Measurements from ENCODE around the gene P3H2. TPM values are rescaled to one million over a fixed set of nuclear protein-coding genes. Genes with fewer than 3 reads are reported as not detected.

The P3H2 gene
- total RNA-seq, 1 experiment from 2014 or later: 0.76 TPM

DNA sequence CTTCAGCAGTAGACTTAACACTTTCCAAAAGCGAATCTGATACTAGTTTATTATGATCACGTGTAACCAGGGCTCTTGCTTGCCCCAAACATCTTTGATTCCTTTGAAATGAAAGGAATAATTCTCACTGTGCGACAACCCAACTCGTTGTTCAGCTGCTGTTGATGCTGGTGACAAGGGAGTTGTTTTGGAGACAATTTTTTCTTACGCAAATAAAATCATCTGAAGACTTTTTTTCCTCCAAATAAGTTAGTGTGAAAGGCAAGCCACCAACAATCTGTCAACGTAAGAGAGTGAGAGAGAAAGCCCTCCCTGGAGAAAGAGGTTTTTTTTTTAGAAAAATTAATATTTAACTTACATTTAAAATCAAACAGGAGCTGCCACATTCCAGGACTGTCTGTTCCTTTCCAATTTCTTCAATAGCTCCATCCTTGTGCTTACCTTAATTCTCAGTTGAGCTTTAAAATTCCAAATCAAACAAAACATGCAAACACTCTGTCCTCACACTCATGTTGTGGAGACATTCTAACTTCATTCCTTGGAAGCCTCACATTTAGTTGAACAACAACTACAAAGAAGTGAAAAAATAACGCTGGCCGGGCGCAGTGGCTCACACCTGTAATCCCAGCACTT, 4.9 kb upstream of the P3H2 start:
- no peak overlapping the region for H3K4me2 ChIP-seq (ENCODE audit: low read length)
- H2AFZ ChIP-seq (ENCODE audit: low read depth, low read length, poor library complexity, severe bottlenecking): no peak overlapping the region
- intact Hi-C loops (cut with micrococcal nuclease): no loop called here
- BruUV-seq (replicated peaks): no TSS peak
- POLR2A ChIA-PET: no interaction called here
- H3K27me3 ChIP-seq (ENCODE audit: insufficient read depth, low read length): no peaks in the 10 kb centered on the region
- RAD21 ChIA-PET (ENCODE audit: low non-redundant PET in 1 of 2, low total read pairs in 2 of 2, uncharacterized antibody in 2 of 2, unreplicated experiment in 2 of 2): no interaction called here
- TF ChIP-seq ATF3 (IDR thresholded peaks at IDR 0.05) (no peak), SP1 (IDR thresholded peaks at IDR 0.05; ENCODE audit: low read depth) (no peak), YY1 (IDR thresholded peaks at IDR 0.05; ENCODE audit: extremely low read depth, insufficient replicate concordance, low read depth, low read length) (no peak), FOSL1 (IDR thresholded peaks at IDR 0.05; ENCODE audit: low read depth) (no peak), CBX3 (IDR thresholded peaks at IDR 0.05; ENCODE audit: low read depth) (no peak), TCF7L2 (IDR thresholded peaks at IDR 0.05; ENCODE audit: borderline replicate concordance, extremely low read depth, insufficient read depth, insufficient read length) (no peak), RAD21 (IDR thresholded peaks at IDR 0.05; ENCODE audit: low read depth) (no peak), SIN3A (IDR thresholded peaks at IDR 0.05; ENCODE audit: low read depth) (no peak), EGR1 (IDR thresholded peaks at IDR 0.05; ENCODE audit: low read depth) (no peak), SRF (IDR thresholded peaks at IDR 0.05; ENCODE audit: low read depth) (no peak), POLR2AphosphoS5 (IDR thresholded peaks at IDR 0.05; ENCODE audit: low read depth, low read length) (no peak)
- TF ChIP-seq, protein P1, sequence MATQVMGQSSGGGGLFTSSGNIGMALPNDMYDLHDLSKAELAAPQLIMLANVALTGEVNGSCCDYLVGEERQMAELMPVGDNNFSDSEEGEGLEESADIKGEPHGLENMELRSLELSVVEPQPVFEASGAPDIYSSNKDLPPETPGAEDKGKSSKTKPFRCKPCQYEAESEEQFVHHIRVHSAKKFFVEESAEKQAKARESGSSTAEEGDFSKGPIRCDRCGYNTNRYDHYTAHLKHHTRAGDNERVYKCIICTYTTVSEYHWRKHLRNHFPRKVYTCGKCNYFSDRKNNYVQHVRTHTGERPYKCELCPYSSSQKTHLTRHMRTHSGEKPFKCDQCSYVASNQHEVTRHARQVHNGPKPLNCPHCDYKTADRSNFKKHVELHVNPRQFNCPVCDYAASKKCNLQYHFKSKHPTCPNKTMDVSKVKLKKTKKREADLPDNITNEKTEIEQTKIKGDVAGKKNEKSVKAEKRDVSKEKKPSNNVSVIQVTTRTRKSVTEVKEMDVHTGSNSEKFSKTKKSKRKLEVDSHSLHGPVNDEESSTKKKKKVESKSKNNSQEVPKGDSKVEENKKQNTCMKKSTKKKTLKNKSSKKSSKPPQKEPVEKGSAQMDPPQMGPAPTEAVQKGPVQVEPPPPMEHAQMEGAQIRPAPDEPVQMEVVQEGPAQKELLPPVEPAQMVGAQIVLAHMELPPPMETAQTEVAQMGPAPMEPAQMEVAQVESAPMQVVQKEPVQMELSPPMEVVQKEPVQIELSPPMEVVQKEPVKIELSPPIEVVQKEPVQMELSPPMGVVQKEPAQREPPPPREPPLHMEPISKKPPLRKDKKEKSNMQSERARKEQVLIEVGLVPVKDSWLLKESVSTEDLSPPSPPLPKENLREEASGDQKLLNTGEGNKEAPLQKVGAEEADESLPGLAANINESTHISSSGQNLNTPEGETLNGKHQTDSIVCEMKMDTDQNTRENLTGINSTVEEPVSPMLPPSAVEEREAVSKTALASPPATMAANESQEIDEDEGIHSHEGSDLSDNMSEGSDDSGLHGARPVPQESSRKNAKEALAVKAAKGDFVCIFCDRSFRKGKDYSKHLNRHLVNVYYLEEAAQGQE (IDR thresholded peaks at IDR 0.05; ENCODE audit: low read depth): no peak
- TF ChIP-seq, protein P2, sequence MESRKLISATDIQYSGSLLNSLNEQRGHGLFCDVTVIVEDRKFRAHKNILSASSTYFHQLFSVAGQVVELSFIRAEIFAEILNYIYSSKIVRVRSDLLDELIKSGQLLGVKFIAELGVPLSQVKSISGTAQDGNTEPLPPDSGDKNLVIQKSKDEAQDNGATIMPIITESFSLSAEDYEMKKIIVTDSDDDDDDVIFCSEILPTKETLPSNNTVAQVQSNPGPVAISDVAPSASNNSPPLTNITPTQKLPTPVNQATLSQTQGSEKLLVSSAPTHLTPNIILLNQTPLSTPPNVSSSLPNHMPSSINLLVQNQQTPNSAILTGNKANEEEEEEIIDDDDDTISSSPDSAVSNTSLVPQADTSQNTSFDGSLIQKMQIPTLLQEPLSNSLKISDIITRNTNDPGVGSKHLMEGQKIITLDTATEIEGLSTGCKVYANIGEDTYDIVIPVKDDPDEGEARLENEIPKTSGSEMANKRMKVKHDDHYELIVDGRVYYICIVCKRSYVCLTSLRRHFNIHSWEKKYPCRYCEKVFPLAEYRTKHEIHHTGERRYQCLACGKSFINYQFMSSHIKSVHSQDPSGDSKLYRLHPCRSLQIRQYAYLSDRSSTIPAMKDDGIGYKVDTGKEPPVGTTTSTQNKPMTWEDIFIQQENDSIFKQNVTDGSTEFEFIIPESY (IDR thresholded peaks at IDR 0.05; ENCODE audit: extremely low read depth, insufficient replicate concordance, low read length): no peak
- TF ChIP-seq, protein P3, sequence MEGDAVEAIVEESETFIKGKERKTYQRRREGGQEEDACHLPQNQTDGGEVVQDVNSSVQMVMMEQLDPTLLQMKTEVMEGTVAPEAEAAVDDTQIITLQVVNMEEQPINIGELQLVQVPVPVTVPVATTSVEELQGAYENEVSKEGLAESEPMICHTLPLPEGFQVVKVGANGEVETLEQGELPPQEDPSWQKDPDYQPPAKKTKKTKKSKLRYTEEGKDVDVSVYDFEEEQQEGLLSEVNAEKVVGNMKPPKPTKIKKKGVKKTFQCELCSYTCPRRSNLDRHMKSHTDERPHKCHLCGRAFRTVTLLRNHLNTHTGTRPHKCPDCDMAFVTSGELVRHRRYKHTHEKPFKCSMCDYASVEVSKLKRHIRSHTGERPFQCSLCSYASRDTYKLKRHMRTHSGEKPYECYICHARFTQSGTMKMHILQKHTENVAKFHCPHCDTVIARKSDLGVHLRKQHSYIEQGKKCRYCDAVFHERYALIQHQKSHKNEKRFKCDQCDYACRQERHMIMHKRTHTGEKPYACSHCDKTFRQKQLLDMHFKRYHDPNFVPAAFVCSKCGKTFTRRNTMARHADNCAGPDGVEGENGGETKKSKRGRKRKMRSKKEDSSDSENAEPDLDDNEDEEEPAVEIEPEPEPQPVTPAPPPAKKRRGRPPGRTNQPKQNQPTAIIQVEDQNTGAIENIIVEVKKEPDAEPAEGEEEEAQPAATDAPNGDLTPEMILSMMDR (IDR thresholded peaks at IDR 0.05 in 2 of 3, conservative IDR thresholded peaks at IDR 0.05 in 1 of 3; ENCODE audit: borderline replicate concordance in 1 of 3, insufficient read depth in 1 of 3, low read depth in 2 of 3, low read length in 2 of 3): no peak
- H3K79me2 ChIP-seq (ENCODE audit: insufficient read depth, low read length): no peaks in the 10 kb centered on the region
- H3K4me1 ChIP-seq (ENCODE audit: control insufficient read depth in 1 of 2, insufficient read depth in 2 of 2, low read length in 2 of 2): peaks cover 3 to 10% of the 10 kb centered on the region in 2 experiments; a peak in 3 of 4 replicates
- H3K4me3 ChIP-seq (replicated peaks in 1 of 2; ENCODE audit: low read depth in 1 of 2, low read length in 2 of 2): no peak overlapping the region
- CTCF ChIA-PET: no interaction called here
- no peaks in the 10 kb centered on the region for H3K9me3 ChIP-seq (ENCODE audit: control insufficient read depth in 1 of 2, insufficient read depth in 1 of 2, low read depth in 1 of 2, low read length in 2 of 2)
- H4K20me1 ChIP-seq (ENCODE audit: insufficient read depth): no peaks in the 10 kb centered on the region
- ATAC-seq (no peak), DNase-seq (ENCODE audit: low read depth, low spot score) (no peak)
- no peaks in the 10 kb centered on the region for H3K9me2 ChIP-seq (ENCODE audit: insufficient read depth)
- H3K36me3 ChIP-seq (ENCODE audit: control insufficient read depth in 1 of 2, insufficient read depth in 2 of 2, low read length in 2 of 2): no peaks in the 10 kb centered on the region
- no peak overlapping the region for H3K27ac ChIP-seq (ENCODE audit: low read depth, low read length)
- H3K9ac ChIP-seq (ENCODE audit: low read length): no peak overlapping the region

All from HCT116 (cell line).